HG03025 (cell line): Measurements from ENCODE around the gene CETN1.

Source experiments
- ATAC-seq: cut with Tn5 transposase; IDR thresholded peaks from one replicate; pipeline ENCODE4 v1.9.1; 2021; ENCODE audit warnings: mild to moderate bottlenecking, moderate library complexity; ENCODE audit not compliant: unreplicated experiment, low FRiP score

Gene CETN1

GRCh38 chr18:580154-580553 is at the start of gene CETN1:
Gene CETN1 (plus strand): TSS chr18:580380. CDS start chr18:580409, 29 bp downstream.
- no peak for ATAC-seq

GRCh38 chr18:532018-532417 is 48.2 kb upstream of the CETN1 start:
- ATAC-seq: no peak

GRCh38 chr18:532632-533031 is 47.5 kb upstream of the CETN1 start:
- ATAC-seq: no peak

- ATAC-seq: no peak
Observed at GRCh38 chr18:533995-534601, 46.1 kb upstream of the CETN1 start.

GRCh38 chr18:543447-544078 is 36.6 kb upstream of the CETN1 start:
- ATAC-seq: no peak

- ATAC-seq: no peak
Observed at GRCh38 chr18:549967-550366, 30.2 kb upstream of the CETN1 start.

- ATAC-seq: no peak
Observed at GRCh38 chr18:551404-552061, 28.6 kb upstream of the CETN1 start.

- no peak for ATAC-seq
Observed at GRCh38 chr18:555705-556457, 24.3 kb upstream of the CETN1 start.

GRCh38 chr18:564708-565561 is 15.2 kb upstream of the CETN1 start:
- no peak for ATAC-seq

- no peak for ATAC-seq
Observed at GRCh38 chr18:565562-566061, 14.6 kb upstream of the CETN1 start.

GRCh38 chr18:567122-567521 is 13.1 kb upstream of the CETN1 start:
- ATAC-seq: no peak

GRCh38 chr18:568731-569130 is 11.4 kb upstream of the CETN1 start:
- ATAC-seq: no peak

GRCh38 chr18:570256-570655 is 9.9 kb upstream of the CETN1 start:
- no peak for ATAC-seq

- ATAC-seq: no peak
Observed at GRCh38 chr18:570697-571096, 9.5 kb upstream of the CETN1 start.

GRCh38 chr18:572091-572830 is 7.9 kb upstream of the CETN1 start:
- ATAC-seq: no peak

GRCh38 chr18:572831-573289 is 7.3 kb upstream of the CETN1 start:
- ATAC-seq: no peak

GRCh38 chr18:573385-573784 is 6.8 kb upstream of the CETN1 start:
- ATAC-seq: no peak

GRCh38 chr18:574149-574860 is 5.9 kb upstream of the CETN1 start:
- no peak for ATAC-seq
